HepG2 (cell line): ENCODE data around the gene VPS9D1. TPM values are rescaled to one million over a fixed set of nuclear protein-coding genes. Genes with fewer than 3 reads are reported as not detected.

Source experiments
- ELF1 ChIP-seq: sonication (generic); formaldehyde crosslinking; IDR thresholded peaks from 2 replicates; pipeline ENCODE4 v1.4.0; 2020; ENCODE audit warnings: missing genetic modification reagents
- FOXJ3 ChIP-seq: sonication (generic); formaldehyde crosslinking; IDR thresholded peaks from 2 replicates; pipeline ENCODE4 v1.4.0; 2020; ENCODE audit warnings: missing genetic modification reagents, mild to moderate bottlenecking, borderline replicate concordance
- HOXA3 ChIP-seq: sonication (generic); formaldehyde crosslinking; IDR thresholded peaks from 2 replicates; pipeline ENCODE4 v1.5.0; 2020; ENCODE audit warnings: missing genetic modification reagents
- IKZF4 ChIP-seq: sonication (generic); formaldehyde crosslinking; IDR thresholded peaks from 2 replicates; pipeline ENCODE4 v1.5.1; 2020; ENCODE audit warnings: borderline replicate concordance, mild to moderate bottlenecking, low read depth, missing genetic modification reagents; ENCODE audit errors: not compliant biosample characterization
- KDM5B ChIP-seq: sonication (generic); formaldehyde crosslinking; IDR thresholded peaks from 2 replicates; pipeline ENCODE4 v1.4.0; 2020; ENCODE audit warnings: missing genetic modification reagents, mild to moderate bottlenecking, borderline replicate concordance
- MAZ ChIP-seq, 2 experiments: sonication (generic) in 1 of 2; formaldehyde crosslinking in 1 of 2; IDR thresholded peaks; 2 replicates each; pipeline versions ENCODE4 v1.5.0 to v1.6.1; 2012 to 2020; ENCODE audit warnings: low read depth in 2 of 2, mild to moderate bottlenecking in 2 of 2, borderline replicate concordance in 1 of 2, improper control_type of control experiment in 1 of 2, low read length in 1 of 2, missing genetic modification reagents in 1 of 2, moderate library complexity in 1 of 2
- PTBP1 ChIP-seq: fragments of 200-400 bp; formaldehyde crosslinking; IDR thresholded peaks from 2 replicates; pipeline ENCODE4 v1.6.1; 2018; ENCODE audit warnings: low read length, low read depth; ENCODE audit not compliant: poor library complexity, severe bottlenecking
- REPIN1 ChIP-seq: sonication (generic); formaldehyde crosslinking; IDR thresholded peaks from 2 replicates; pipeline ENCODE4 v1.8.0; 2022; ENCODE audit warnings: missing genetic modification reagents, low read depth, mild to moderate bottlenecking, borderline replicate concordance
- UBTF ChIP-seq: sonication (generic); formaldehyde crosslinking; IDR thresholded peaks from 2 replicates; pipeline ENCODE4 v1.4.0; 2020; ENCODE audit warnings: mild to moderate bottlenecking, missing genetic modification reagents
- ZBTB25 ChIP-seq: IDR thresholded peaks from 2 replicates; pipeline ENCODE4 v1.6.1; 2018; ENCODE audit warnings: missing genetic modification reagents
- ZBTB37 ChIP-seq: sonication (generic); formaldehyde crosslinking; IDR thresholded peaks from 2 replicates; pipeline ENCODE4 v1.4.0; 2020; ENCODE audit warnings: mild to moderate bottlenecking, missing genetic modification reagents
- ZFX ChIP-seq: sonication (generic); formaldehyde crosslinking; IDR thresholded peaks from 2 replicates; pipeline ENCODE4 v1.4.0; 2020; ENCODE audit warnings: mild to moderate bottlenecking, low read depth, missing genetic modification reagents, moderate library complexity
- ZNF335 ChIP-seq: sonication (generic); formaldehyde crosslinking; IDR thresholded peaks from 2 replicates; pipeline ENCODE4 v1.4.0; 2020; ENCODE audit warnings: missing genetic modification reagents
- ZNF609 ChIP-seq: sonication (generic); formaldehyde crosslinking; IDR thresholded peaks from 2 replicates; pipeline ENCODE4 v1.4.0; 2020; ENCODE audit warnings: mild to moderate bottlenecking, missing genetic modification reagents, borderline replicate concordance
- ZNF747 ChIP-seq: sonication (generic); formaldehyde crosslinking; IDR thresholded peaks from 2 replicates; pipeline ENCODE4 v1.8.1; 2023; ENCODE audit warnings: missing genetic modification reagents, mild to moderate bottlenecking, borderline replicate concordance
- ZNF772 ChIP-seq: sonication (generic); formaldehyde crosslinking; IDR thresholded peaks from 2 replicates; pipeline ENCODE4 v1.5.0; 2020; ENCODE audit warnings: mild to moderate bottlenecking, missing genetic modification reagents
- ZSCAN31 ChIP-seq: sonication (generic); formaldehyde crosslinking; IDR thresholded peaks from 2 replicates; pipeline ENCODE4 v1.5.0; 2020; ENCODE audit warnings: low read depth, mild to moderate bottlenecking, missing genetic modification reagents
- polyA plus RNA-seq, 8 experiments: library from polyadenylated mRNA; depleted of rRNA in 3 of 8; stranded (reverse) in 7 of 8; unstranded in 1 of 8; fragments of >200 nt; fragmentation: Illumina TruSeq in 4 of 8; extraction: Trizol in 4 of 8; gene quantifications; 2 replicates each; pipeline versions ENCODE4 v1.2.1 to v1.2.3, GENCODE V29; 2011 to 2016; ENCODE audit warnings: low read depth in 4 of 8, missing spikeins in 1 of 8, mixed read lengths in 1 of 8; ENCODE audit not compliant: insufficient read depth in 1 of 8
- total RNA-seq, 5 experiments: library from RNA; depleted of rRNA; stranded (reverse); fragments of >200 nt; fragmentation: Illumina TruSeq; extraction: Trizol; gene quantifications; 2 replicates each; pipeline ENCODE4 v1.2.3, GENCODE V29; 2016; ENCODE audit warnings: low read depth in 1 of 5

The VPS9D1 gene
- total and polyA plus RNA-seq, 2 of the 13 experiments (the other 11 are each of a cell fraction or from before 2014, with no cell fraction given), result 10.1 to 13.2 TPM

- TF ChIP-seq FOXJ3 (CRISPR knock-in tag), result no peak
- TF ChIP-seq ZNF609 (CRISPR knock-in tag), result 0 out of 2 replicates have a peak, but pooled peaks have one; percentile 26
- peak; percentile 0 for TF ChIP-seq IKZF4 (CRISPR knock-in tag)
- peak; percentile 66; the same call in 1 of the 2 replicates for TF ChIP-seq ZNF747 (CRISPR knock-in tag)
- TF ChIP-seq PTBP1, result peak; percentile 19
- no peak; the same call in 1 of the 2 replicates for TF ChIP-seq HOXA3 (CRISPR knock-in tag)
- TF ChIP-seq ZSCAN31 (CRISPR knock-in tag), result no peak
- peak; percentile 93 for TF ChIP-seq KDM5B (CRISPR knock-in tag)
- TF ChIP-seq ZNF772, result peak; percentile 88; the same call in 1 of the 2 replicates
- 0 out of 2 replicates have a peak, but pooled peaks have one; percentile 29 for TF ChIP-seq ZBTB25 (CRISPR knock-in tag)
- peak; percentile 85 for TF ChIP-seq REPIN1
- no peak for TF ChIP-seq MAZ (IDR thresholded peaks at IDR 0.05; ENCODE audit: borderline replicate concordance, low read depth, low read length)
- TF ChIP-seq MAZ (CRISPR knock-in tag; IDR thresholded peaks at IDR 0.05; ENCODE audit: low read depth), result 0 out of 2 replicates have a peak, but pooled peaks have one; percentile 54
- TF ChIP-seq ZBTB37 (CRISPR knock-in tag), result peak; percentile 76; the same call in 1 of the 2 replicates
- no peak for TF ChIP-seq ZNF335
- TF ChIP-seq UBTF (CRISPR knock-in tag), result peak; percentile 89
- TF ChIP-seq ELF1, result no peak
- TF ChIP-seq ZFX (CRISPR knock-in tag), result peak; percentile 88
Observed at GRCh38 chr16:89695086-89695874, 25.4 kb downstream of the VPS9D1 start (continued).
